Ishikawa (cell line): ENCODE data around the gene KRTAP10-1.

Experiments used
- CEBPB ChIP-seq: IDR thresholded peaks from 2 replicates; pipeline ENCODE4 v1.6.1; 2012
- CREB1 ChIP-seq: IDR thresholded peaks from 2 replicates; pipeline ENCODE4 v1.6.1; 2012; ENCODE audit warnings: low read depth
- EGR1 ChIP-seq: IDR thresholded peaks from 2 replicates; pipeline ENCODE4 v1.6.1; 2012
- EP300 ChIP-seq: IDR thresholded peaks from 2 replicates; pipeline ENCODE4 v1.6.1; 2012; ENCODE audit warnings: borderline replicate concordance
- FOXM1 ChIP-seq: IDR thresholded peaks from 2 replicates; pipeline ENCODE4 v1.6.1; 2012; ENCODE audit warnings: low read depth, borderline replicate concordance
- MAX ChIP-seq: IDR thresholded peaks from 2 replicates; pipeline ENCODE4 v1.6.1; 2012
- NFIC ChIP-seq: IDR thresholded peaks from 2 replicates; pipeline ENCODE4 v1.6.1; 2012
- RAD21 ChIP-seq: IDR thresholded peaks from 2 replicates; pipeline ENCODE4 v1.6.1; 2012; ENCODE audit warnings: low read depth
- REST ChIP-seq: IDR thresholded peaks from 2 replicates; pipeline ENCODE4 v1.6.1; 2012; ENCODE audit warnings: low read depth, mild to moderate bottlenecking
- TAF1 ChIP-seq: IDR thresholded peaks from 2 replicates; pipeline ENCODE4 v1.6.1; 2012; ENCODE audit warnings: low read depth, mild to moderate bottlenecking
- TCF12 ChIP-seq: IDR thresholded peaks from 2 replicates; pipeline ENCODE4 v1.6.1; 2012; ENCODE audit warnings: low read depth
- TEAD4 ChIP-seq: IDR thresholded peaks from 2 replicates; pipeline ENCODE4 v1.6.1; 2012
- USF1 ChIP-seq: IDR thresholded peaks from 2 replicates; pipeline ENCODE4 v1.6.1; 2012
- YY1 ChIP-seq: IDR thresholded peaks from 2 replicates; pipeline ENCODE4 v1.6.1; 2012; ENCODE audit warnings: low read depth
- ZBTB7A ChIP-seq: IDR thresholded peaks from 2 replicates; pipeline ENCODE4 v1.6.1; 2012; ENCODE audit warnings: low read depth

Gene KRTAP10-1

GRCh38 chr21:44512496-44513388 is 27.3 kb downstream of the KRTAP10-1 start:
- TF ChIP-seq ZBTB7A (0 out of 2 replicates have a peak, but pooled peaks have one; percentile 10), RAD21 (no peak), TCF12 (no peak)

- TF ChIP-seq FOXM1 (no peak), EP300 (no peak), EGR1 (no peak), YY1 (no peak), NFIC (no peak), RAD21 (no peak), USF1 (no peak), TAF1 (no peak), REST (no peak), TCF12 (no peak), TEAD4 (no peak), ZBTB7A (no peak), MAX (no peak), CEBPB (no peak), CREB1 (no peak)
Measured at GRCh38 chr21:44511938-44512275, 28.1 kb downstream of the KRTAP10-1 start.

- no peak for TF ChIP-seq RAD21
- TF ChIP-seq MAX, result no peak
Measured at GRCh38 chr21:44511219-44511937, 28.6 kb downstream of the KRTAP10-1 start.

GRCh38 chr21:44510508-44511218 is 29.3 kb downstream of the KRTAP10-1 start:
- TF ChIP-seq RAD21, result peak; percentile 92
- no peak for TF ChIP-seq EP300
- no peak for TF ChIP-seq REST
- TF ChIP-seq MAX, result peak; percentile 49; the same call in 1 of the 2 replicates
- TF ChIP-seq EGR1, result no peak
- no peak for TF ChIP-seq TEAD4
- no peak for TF ChIP-seq CEBPB
- TF ChIP-seq TCF12, result no peak
- TF ChIP-seq NFIC, result no peak
- TF ChIP-seq YY1, result peak; percentile 17; the same call in 1 of the 2 replicates
- TF ChIP-seq ZBTB7A, result 0 out of 2 replicates have a peak, but pooled peaks have one; percentile 42
- no peak for TF ChIP-seq TAF1
- no peak for TF ChIP-seq USF1
- TF ChIP-seq FOXM1, result no peak
- no peak for TF ChIP-seq CREB1

GRCh38 chr21:44510109-44510507 is 29.9 kb downstream of the KRTAP10-1 start:
- TF ChIP-seq ZBTB7A, result 0 out of 2 replicates have a peak, but pooled peaks have one; percentile 2
- TF ChIP-seq NFIC, result no peak

GRCh38 chr21:44509539-44509938 is 30.5 kb downstream of the KRTAP10-1 start:
- TF ChIP-seq NFIC, result 0 out of 2 replicates have a peak, but pooled peaks have one; percentile 19
- no peak for TF ChIP-seq ZBTB7A
